HUES6 (cell line): ENCODE measurements around the gene B4GALNT4.
A peak's percentile ranks its signal among the peaks of the same experiment; 100 is the strongest.
"Not testable (repeated sequence)": the region's sequence is repeated elsewhere in the genome, so short reads cannot be mapped to it uniquely, and the experiment has no call there.

Experiments
- H3K27ac ChIP-seq: 2 replicates; pipeline ENCODE4 v1.7.0; 2013; ENCODE audit warnings: low read depth, mild to moderate bottlenecking, low read length, inconsistent platforms
- H3K27me3 ChIP-seq: 2 replicates; pipeline ENCODE4 v1.6.1; 2013; ENCODE audit warnings: low read length; ENCODE audit not compliant: control insufficient read depth, insufficient read depth
- H3K36me3 ChIP-seq: 2 replicates; pipeline ENCODE4 v1.6.1; 2013; ENCODE audit warnings: low read length; ENCODE audit not compliant: control insufficient read depth, insufficient read depth
- H3K4me1 ChIP-seq: 2 replicates; pipeline ENCODE4 v1.6.1; 2013; ENCODE audit warnings: low read length; ENCODE audit not compliant: control insufficient read depth, insufficient read depth
- H3K4me3 ChIP-seq: 2 replicates; pipeline ENCODE4 v1.5.1; 2013; ENCODE audit warnings: low read depth, low read length
- H3K9ac ChIP-seq: one replicate; pipeline ENCODE4 v1.6.1; 2013; ENCODE audit warnings: mild to moderate bottlenecking, low read length
- H3K9me3 ChIP-seq: 2 replicates; pipeline ENCODE4 v1.6.1; 2013; ENCODE audit warnings: low read depth, low read length; ENCODE audit not compliant: control insufficient read depth, insufficient read depth

Gene B4GALNT4

GRCh38 chr11:406796-407650 lies 37.7 kb downstream of the B4GALNT4 start:
- peak overlapping the region; percentile 59 for H3K4me3 ChIP-seq
- H3K9ac ChIP-seq, result peak overlapping the region; percentile 19
- H3K9me3 ChIP-seq, result no peaks in the 10 kb centered on the region
- H3K36me3 ChIP-seq, result peaks cover 12% of the 10 kb centered on the region
- H3K4me1 ChIP-seq, result peaks cover 13% of the 10 kb centered on the region
- peaks cover 10% of the 10 kb centered on the region; the same call in 1 of the 2 replicates for H3K27me3 ChIP-seq
- peak overlapping the region; percentile 53; the same call in 1 of the 2 replicates for H3K27ac ChIP-seq

- H3K9ac ChIP-seq, result no peak overlapping the region
- H3K4me1 ChIP-seq, result peaks cover 13% of the 10 kb centered on the region
- peaks cover 12% of the 10 kb centered on the region for H3K36me3 ChIP-seq
- peak overlapping the region; percentile 29 for H3K4me3 ChIP-seq
- H3K27me3 ChIP-seq, result peaks cover 11% of the 10 kb centered on the region; the same call in 1 of the 2 replicates
- no peak overlapping the region for H3K27ac ChIP-seq
- no peaks in the 10 kb centered on the region for H3K9me3 ChIP-seq
Measured at GRCh38 chr11:407651-408123, 38.4 kb downstream of the B4GALNT4 start.

- Histone ChIP-seq H3K4me1 (peaks cover 13% of the 10 kb centered on the region), H3K36me3 (peaks cover 10% of the 10 kb centered on the region), H3K27me3 (peaks cover 18% of the 10 kb centered on the region; the same call in 1 of the 2 replicates), H3K4me3 (no peak overlapping the region), H3K9me3 (no peaks in the 10 kb centered on the region), H3K27ac (no peak overlapping the region), H3K9ac (no peak overlapping the region)
Measured at GRCh38 chr11:408154-409007, 39.1 kb downstream of the B4GALNT4 start.

GRCh38 chr11:409008-409599 lies 39.8 kb downstream of the B4GALNT4 start:
- H3K27me3 ChIP-seq, result peaks cover 19% of the 10 kb centered on the region; the same call in 1 of the 2 replicates
- no peaks in the 10 kb centered on the region for H3K9me3 ChIP-seq
- no peak overlapping the region for H3K9ac ChIP-seq
- no peak overlapping the region for H3K27ac ChIP-seq
- H3K4me1 ChIP-seq, result peaks cover 13% of the 10 kb centered on the region
- peaks cover 3% of the 10 kb centered on the region; the same call in 1 of the 2 replicates for H3K36me3 ChIP-seq
- H3K4me3 ChIP-seq, result no peak overlapping the region

GRCh38 chr11:409600-410483 lies 40.5 kb downstream of the B4GALNT4 start:
- Histone ChIP-seq H3K4me3 (no peak overlapping the region), H3K36me3 (no peaks in the 10 kb centered on the region), H3K9me3 (no peaks in the 10 kb centered on the region), H3K27ac (no peak overlapping the region), H3K27me3 (peaks cover 24% of the 10 kb centered on the region), H3K4me1 (peaks cover 19% of the 10 kb centered on the region), H3K9ac (no peak overlapping the region)

GRCh38 chr11:410711-411110 lies 41.4 kb downstream of the B4GALNT4 start:
- peaks cover 22% of the 10 kb centered on the region for H3K4me1 ChIP-seq
- not testable (repeated sequence) for H3K9me3 ChIP-seq, H3K9ac ChIP-seq

GRCh38 chr11:411520-411919 lies 42.2 kb downstream of the B4GALNT4 start:
- Histone ChIP-seq H3K4me1 (peaks cover 24% of the 10 kb centered on the region), H3K27me3 (peaks cover 36% of the 10 kb centered on the region)
- H3K9me3 ChIP-seq, H3K9ac ChIP-seq, H3K27ac ChIP-seq, H3K4me3 ChIP-seq, H3K36me3 ChIP-seq: not testable (repeated sequence)

More at GRCh38 chr11:410711-411110, 41.4 kb downstream of the B4GALNT4 start:
- peaks cover 28% of the 10 kb centered on the region for H3K27me3 ChIP-seq
- H3K36me3 ChIP-seq, H3K27ac ChIP-seq, H3K4me3 ChIP-seq: not testable (repeated sequence)

- Histone ChIP-seq H3K27ac (no peak overlapping the region), H3K27me3 (peaks cover 48% of the 10 kb centered on the region), H3K9ac (no peak overlapping the region), H3K36me3 (no peaks in the 10 kb centered on the region), H3K4me1 (peaks cover 22% of the 10 kb centered on the region), H3K4me3 (no peak overlapping the region), H3K9me3 (no peaks in the 10 kb centered on the region)
Measured at GRCh38 chr11:412641-413119, 43.4 kb downstream of the B4GALNT4 start.

GRCh38 chr11:413120-414081 lies 44.1 kb downstream of the B4GALNT4 start:
- peaks cover 22% of the 10 kb centered on the region for H3K4me1 ChIP-seq
- no peak overlapping the region for H3K27ac ChIP-seq
- H3K9ac ChIP-seq, result no peak overlapping the region

More at GRCh38 chr11:413120-414081, 44.1 kb downstream of the B4GALNT4 start:
- no peak overlapping the region for H3K4me3 ChIP-seq
- no peaks in the 10 kb centered on the region for H3K9me3 ChIP-seq
- peaks cover 48% of the 10 kb centered on the region for H3K27me3 ChIP-seq
- H3K36me3 ChIP-seq, result no peaks in the 10 kb centered on the region
